H9 (cell line): ENCODE measurements around the gene DIP2A. TPM values are rescaled to one million over a fixed set of nuclear protein-coding genes. Genes with fewer than 3 reads are reported as not detected.

Experiments used
- DNase-seq: peaks from one replicate; pipeline ENCODE4 v3.0.0-alpha.2; 2017
- H2AFZ ChIP-seq: one replicate; pipeline ENCODE4 v1.6.1; 2013; ENCODE audit warnings: mild to moderate bottlenecking, low read length, control low read depth, moderate library complexity
- H2AK5ac ChIP-seq: 2 replicates; pipeline ENCODE4 v1.6.1; 2013; ENCODE audit warnings: low read length, control low read depth, mixed read lengths; ENCODE audit not compliant: insufficient read length
- H2BK120ac ChIP-seq: one replicate; pipeline ENCODE4 v1.6.1; 2013; ENCODE audit warnings: low read depth, mild to moderate bottlenecking, low read length, control low read depth, inconsistent platforms; ENCODE audit not compliant: poor library complexity, severe bottlenecking
- H2BK12ac ChIP-seq: 2 replicates; pipeline ENCODE4 v1.6.1; 2013; ENCODE audit warnings: low read length, control low read depth, mixed read lengths, low read depth; ENCODE audit not compliant: insufficient read length
- H2BK15ac ChIP-seq: 2 replicates; pipeline ENCODE4 v1.6.1; 2013; ENCODE audit warnings: low read depth, low read length, control low read depth
- H2BK20ac ChIP-seq: one replicate; pipeline ENCODE4 v1.6.1; 2013; ENCODE audit warnings: low read depth, mild to moderate bottlenecking, low read length, control low read depth, inconsistent platforms; ENCODE audit not compliant: poor library complexity, severe bottlenecking
- H2BK5ac ChIP-seq: 2 replicates; pipeline ENCODE4 v1.6.1; 2013; ENCODE audit warnings: low read length, control low read depth, mixed read lengths; ENCODE audit not compliant: insufficient read length
- H3K14ac ChIP-seq: 2 replicates; pipeline ENCODE4 v1.6.1; 2013; ENCODE audit warnings: low read length, control low read depth; ENCODE audit not compliant: insufficient read depth
- H3K18ac ChIP-seq: 2 replicates; pipeline ENCODE4 v1.6.1; 2013; ENCODE audit warnings: low read depth, mild to moderate bottlenecking, mixed read lengths, low read length, control low read depth; ENCODE audit not compliant: insufficient read length
- H3K23ac ChIP-seq: 2 replicates; pipeline ENCODE4 v1.6.1; 2013; ENCODE audit warnings: low read length, control low read depth, mixed read lengths, low read depth; ENCODE audit not compliant: insufficient read length
- H3K23me2 ChIP-seq: 2 replicates; pipeline ENCODE4 v1.6.1; 2013; ENCODE audit warnings: low read depth, mild to moderate bottlenecking, mixed read lengths, low read length, control low read depth; ENCODE audit not compliant: insufficient read length, poor library complexity, severe bottlenecking
- H3K27ac ChIP-seq: 2 replicates; pipeline ENCODE4 v1.5.1; 2013; ENCODE audit warnings: low read length, control low read depth, mixed read lengths, low read depth; ENCODE audit not compliant: insufficient read length
- H3K27me3 ChIP-seq: 2 replicates; pipeline ENCODE4 v1.6.1; 2013; ENCODE audit warnings: low read length, control low read depth, inconsistent platforms; ENCODE audit not compliant: insufficient read depth
- H3K4ac ChIP-seq: 2 replicates; pipeline ENCODE4 v1.6.1; 2013; ENCODE audit warnings: low read depth, mild to moderate bottlenecking, control low read depth, inconsistent platforms, low read length, moderate library complexity
- H3K4me1 ChIP-seq: 2 replicates; pipeline ENCODE4 v1.6.1; 2013; ENCODE audit warnings: low read length, control low read depth, inconsistent platforms; ENCODE audit not compliant: insufficient read depth
- H3K4me2 ChIP-seq: 2 replicates; pipeline ENCODE4 v1.6.1; 2013; ENCODE audit warnings: low read length, control low read depth, mixed read lengths; ENCODE audit not compliant: insufficient read length, insufficient read depth
- H3K56ac ChIP-seq: 2 replicates; pipeline ENCODE4 v1.6.1; 2013; ENCODE audit warnings: low read depth, mild to moderate bottlenecking, mixed read lengths, low read length, control low read depth; ENCODE audit not compliant: insufficient read length
- H3K79me1 ChIP-seq: 2 replicates; pipeline ENCODE4 v1.6.1; 2013; ENCODE audit warnings: low read depth, mild to moderate bottlenecking, moderate library complexity, low read length, control low read depth, inconsistent platforms; ENCODE audit not compliant: insufficient read depth, poor library complexity, severe bottlenecking
- H3K79me2 ChIP-seq: 2 replicates; pipeline ENCODE4 v1.6.1; 2013; ENCODE audit warnings: low read length, control low read depth, inconsistent platforms; ENCODE audit not compliant: insufficient read depth
- H3K9ac ChIP-seq: 2 replicates; pipeline ENCODE4 v1.6.1; 2013; ENCODE audit warnings: low read length, control low read depth, mixed read lengths; ENCODE audit not compliant: insufficient read length; ENCODE audit errors: extremely low read depth
- H3K9me3 ChIP-seq: one replicate; pipeline ENCODE4 v1.6.1; 2013; ENCODE audit warnings: low read depth, low read length, inconsistent platforms; ENCODE audit not compliant: control insufficient read depth
- H3T11ph ChIP-seq: one replicate; pipeline ENCODE4 v1.6.1; 2013; ENCODE audit warnings: mild to moderate bottlenecking, low read length, control low read depth, inconsistent platforms
- H4K20me1 ChIP-seq: one replicate; pipeline ENCODE4 v1.6.1; 2013; ENCODE audit not compliant: control insufficient read depth, insufficient read length, insufficient read depth
- H4K5ac ChIP-seq: 2 replicates; pipeline ENCODE4 v1.6.1; 2013; ENCODE audit warnings: low read depth, mild to moderate bottlenecking, mixed read lengths, low read length, control low read depth; ENCODE audit not compliant: insufficient read length
- H4K8ac ChIP-seq: replicated peaks from 2 replicates; pipeline ENCODE4 v1.6.1; 2013; ENCODE audit warnings: low read length, control low read depth, mixed read lengths, low read depth; ENCODE audit not compliant: insufficient read length
- H4K91ac ChIP-seq: 2 replicates; pipeline ENCODE4 v1.6.1; 2013; ENCODE audit warnings: low read depth, mild to moderate bottlenecking, moderate library complexity, mixed read lengths, low read length, control low read depth; ENCODE audit not compliant: insufficient read length
- H3K27ac Mint-ChIP-seq, 3 experiments: 2 replicates in 2 of 3; 3 replicates in 1 of 3; pipeline ENCODE4 v1.8.0; 2020 to 2021; ENCODE audit warnings: mixed read lengths in 3 of 3, mild to moderate bottlenecking in 1 of 3, moderate library complexity in 1 of 3
- H3K27me3 Mint-ChIP-seq: 2 replicates; pipeline ENCODE4 v1.8.0; 2021; ENCODE audit warnings: low read depth, mild to moderate bottlenecking, moderate library complexity, mixed read lengths
- H3K36me3 Mint-ChIP-seq, 3 experiments: 2 replicates in 2 of 3; 3 replicates in 1 of 3; pipeline ENCODE4 v1.8.0; 2020 to 2021; ENCODE audit warnings: low read depth in 3 of 3, mixed read lengths in 3 of 3; ENCODE audit not compliant: insufficient read depth in 1 of 3
- H3K4me1 Mint-ChIP-seq, 2 experiments: 2 replicates each; pipeline ENCODE4 v1.8.0; 2020; ENCODE audit warnings: mixed read lengths in 2 of 2
- H3K4me3 Mint-ChIP-seq, 2 experiments: 2 replicates in 1 of 2; 3 replicates in 1 of 2; pipeline ENCODE4 v1.8.0; 2020 to 2021; ENCODE audit warnings: mild to moderate bottlenecking in 2 of 2, mixed read lengths in 2 of 2, moderate library complexity in 1 of 2
- H3K9me3 Mint-ChIP-seq, 2 experiments: 2 replicates in 1 of 2; 3 replicates in 1 of 2; pipeline ENCODE4 v1.8.0; 2020; ENCODE audit warnings: mild to moderate bottlenecking in 2 of 2, mixed read lengths in 2 of 2, moderate library complexity in 1 of 2
- CTCF ChIP-seq: fragments of 200-600 bp; sonication (generic); conservative IDR thresholded peaks from 3 replicates; pipeline ENCODE4 v1.8.0; 2021; ENCODE audit warnings: antibody characterized with exemption, mild to moderate bottlenecking
- WGBS: extraction: QIAGEN DNeasy Blood & Tissue Kit; methylation state at CpG from one replicate; pipeline ENCODE4 v1.1.7; 2013; ENCODE audit warnings: missing lambda C conversion rate, low lambda C conversion rate, mixed read lengths; ENCODE audit not compliant: insufficient read length; ENCODE audit errors: extremely low coverage; 5-methylcytosine and 5-hydroxymethylcytosine counted together
- total RNA-seq: library from RNA; stranded (reverse); gene quantifications from 2 replicates; pipeline ENCODE4 v1.2.1, GENCODE V29; 2021

DIP2A gene
- total RNA-seq, 1 experiment from 2014 or later = 25.2 TPM

GRCh38 chr21:46491553-46491952 lies 32.9 kb downstream of the DIP2A start:
- WGBS = no CpG with 5 or more reads among the region's 3 CpGs

More at GRCh38 chr21:46491553-46491952, 32.9 kb downstream of the DIP2A start:
- H3K9me3 ChIP-seq = no peaks in the 10 kb centered on the region
- H3K18ac ChIP-seq = no peak overlapping the region
- H2AK5ac ChIP-seq = no peak overlapping the region
- H3K4me3 Mint-ChIP-seq = no peak overlapping the region
- H2BK15ac ChIP-seq = no peak overlapping the region
- H3K14ac ChIP-seq = no peak overlapping the region
- no peak overlapping the region for H3K4ac ChIP-seq
- H4K8ac ChIP-seq = no peak overlapping the region
- H3K27ac Mint-ChIP-seq = no peak overlapping the region
- no peaks in the 10 kb centered on the region for H3K27me3 ChIP-seq
- H3K79me2 ChIP-seq = no peaks in the 10 kb centered on the region
- H4K91ac ChIP-seq = no peak overlapping the region
- H3T11ph ChIP-seq = no peak overlapping the region
- no peak overlapping the region for H4K5ac ChIP-seq
- H3K27ac ChIP-seq = no peak overlapping the region
- no peak overlapping the region for H2BK20ac ChIP-seq
- TF ChIP-seq CTCF = no peak
- no peak overlapping the region for H3K9ac ChIP-seq
- no peak overlapping the region for H2BK12ac ChIP-seq
- H3K27me3 Mint-ChIP-seq = no peaks in the 10 kb centered on the region
- no peaks in the 10 kb centered on the region for H3K9me3 Mint-ChIP-seq
- no peaks in the 10 kb centered on the region for H3K4me1 ChIP-seq
- no peak overlapping the region for H2AFZ ChIP-seq
- H3K4me2 ChIP-seq = no peak overlapping the region
- no peak for DNase-seq
- no peak overlapping the region for H3K23ac ChIP-seq
- H3K36me3 Mint-ChIP-seq = peaks cover 0 to 12% (median 10%) of the 10 kb centered on the region in 3 experiments; a peak in 6 of 7 replicates
- no peaks in the 10 kb centered on the region for H3K79me1 ChIP-seq
- H2BK120ac ChIP-seq = no peak overlapping the region
- no peak overlapping the region for H3K56ac ChIP-seq
- H3K4me1 Mint-ChIP-seq = peaks cover 3 to 4% of the 10 kb centered on the region in 2 experiments; a peak in 1 of 4 replicates
- no peaks in the 10 kb centered on the region for H4K20me1 ChIP-seq
- H3K23me2 ChIP-seq = no peaks in the 10 kb centered on the region
- H2BK5ac ChIP-seq = no peak overlapping the region
